Endometrial microvascular endothelial cells (primary cell): ENCODE data around the gene PLS3. TPM values are rescaled to one million over a fixed set of nuclear protein-coding genes. Genes with fewer than 3 reads are reported as not detected.

Experiments used
- in situ Hi-C: cut with HindIII; loops from 2 replicates; pipeline ENCODE4 v1.10.0; 2017; ENCODE audit warnings: low sequenced_read_pairs, low pct_unique_long_range_greater_than_20kb; ENCODE audit errors: inconsistent ontology term
- total RNA-seq: library from RNA; depleted of rRNA; stranded (reverse); fragments of >200 nt; gene quantifications from one replicate; pipeline ENCODE4 v1.2.3, GENCODE V29; 2015; ENCODE audit errors: inconsistent ontology term

The PLS3 gene
- total RNA-seq, 1 donor from 2014 or later = 385 TPM

GRCh38 chrX:115649461-115650063 lies 88.6 kb downstream of the PLS3 start:
- in situ Hi-C loops = no loop called here

DNA sequence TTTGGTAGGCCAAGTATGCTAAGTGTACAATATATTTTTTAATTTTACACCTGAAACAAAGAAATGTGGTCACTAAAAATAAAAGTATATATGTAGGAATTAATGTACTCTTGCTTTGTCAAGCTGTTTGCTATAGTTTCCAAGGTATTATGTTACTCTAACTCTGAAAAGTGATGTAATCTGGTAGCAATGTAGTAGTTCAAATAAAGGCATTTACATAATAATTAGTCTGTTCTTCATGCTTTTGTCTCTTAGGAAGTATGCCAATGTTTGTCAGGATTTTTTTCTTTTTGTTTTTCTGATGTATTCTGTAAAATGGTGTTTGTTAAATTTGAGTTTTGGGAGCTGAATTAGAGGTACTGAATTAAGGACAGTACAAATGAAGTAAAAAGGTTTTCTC lies 89.5 kb downstream of the PLS3 start:
- in situ Hi-C loops = no loop called here

GRCh38 chrX:115650916-115651315 lies 89.9 kb downstream of the PLS3 start:
- in situ Hi-C loops = no loop called here

DNA sequence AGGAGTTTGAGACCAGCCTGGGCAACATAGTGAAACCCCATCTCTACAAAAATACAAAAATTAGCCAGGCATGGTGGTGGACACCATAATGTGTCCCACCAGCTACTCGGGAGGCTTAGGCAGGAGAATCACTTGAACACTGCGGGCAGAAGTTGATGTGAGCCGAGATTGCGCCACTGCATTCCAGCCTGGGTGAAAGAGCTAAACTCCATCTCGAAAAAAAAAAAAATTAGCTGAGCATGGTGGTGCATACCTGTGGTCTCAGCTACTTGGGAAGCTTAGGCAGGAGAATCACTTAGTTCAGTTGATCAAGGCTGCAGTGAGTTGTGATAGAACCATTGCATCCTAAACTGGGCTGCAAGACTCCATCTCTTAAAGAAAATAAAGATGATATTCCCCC lies 91.2 kb downstream of the PLS3 start:
- in situ Hi-C loops = no loop called here

- in situ Hi-C loops = no loop called here
These were observed 104.1 kb downstream of the PLS3 start for GRCh38 chrX:115665122-115665521.

DNA sequence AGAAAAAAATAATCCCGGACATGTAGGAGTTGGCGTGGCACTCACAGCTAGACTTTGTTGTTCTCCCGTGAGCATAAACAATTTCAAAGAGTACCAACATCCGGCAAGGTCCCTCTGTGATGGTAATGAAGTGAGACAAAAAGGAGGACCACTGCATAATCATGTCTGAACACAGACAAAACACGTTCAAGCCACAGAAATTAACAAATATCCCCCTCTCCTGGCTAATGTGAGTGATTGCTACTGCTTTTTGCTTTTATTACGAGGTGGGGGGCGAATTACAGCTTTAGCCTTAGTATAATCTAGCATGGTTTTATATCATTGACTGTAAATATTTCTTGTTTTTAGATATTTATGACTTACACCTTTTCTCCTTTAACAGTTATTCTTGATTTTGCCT lies 118.5 kb downstream of the PLS3 start:
- in situ Hi-C loops = no loop called here

DNA sequence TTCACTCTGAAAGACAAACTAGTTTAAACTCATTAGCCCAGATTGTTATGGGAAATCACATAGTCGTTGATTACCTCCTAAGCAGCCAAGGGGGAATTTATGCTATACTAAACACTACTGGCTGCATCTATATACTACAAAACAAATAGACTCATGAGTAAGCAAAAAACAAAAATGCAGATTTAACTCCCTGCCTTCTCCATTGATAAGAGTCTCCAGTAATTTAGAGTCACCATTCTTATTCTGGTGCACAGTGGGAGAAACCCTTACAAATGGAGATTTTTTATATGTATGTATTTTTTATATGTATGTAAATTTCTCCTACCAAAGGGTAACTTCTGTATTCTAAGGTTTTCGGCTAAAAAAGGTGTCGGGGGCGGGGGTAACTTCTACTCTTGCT lies 126.6 kb downstream of the PLS3 start:
- in situ Hi-C loops = no loop called here

DNA sequence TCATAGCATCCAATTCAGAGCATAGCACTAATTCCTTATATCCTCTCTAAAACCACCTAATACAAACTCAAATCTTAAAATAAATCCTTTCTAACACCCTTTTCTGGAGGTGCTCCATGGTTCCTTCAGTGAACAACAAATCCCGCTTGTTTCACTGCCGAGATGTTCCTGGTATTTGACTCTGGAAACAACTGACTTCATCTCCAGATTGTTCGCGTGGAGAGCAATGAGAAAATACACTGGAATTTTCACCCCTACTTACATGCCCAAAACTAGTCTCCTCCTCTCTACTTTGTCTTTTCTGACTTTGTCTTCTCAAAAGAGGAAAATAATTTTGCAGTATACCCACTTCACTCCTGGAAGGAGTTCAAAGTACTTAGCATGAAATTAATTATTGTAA lies 129.0 kb downstream of the PLS3 start:
- in situ Hi-C loops = no loop called here

DNA sequence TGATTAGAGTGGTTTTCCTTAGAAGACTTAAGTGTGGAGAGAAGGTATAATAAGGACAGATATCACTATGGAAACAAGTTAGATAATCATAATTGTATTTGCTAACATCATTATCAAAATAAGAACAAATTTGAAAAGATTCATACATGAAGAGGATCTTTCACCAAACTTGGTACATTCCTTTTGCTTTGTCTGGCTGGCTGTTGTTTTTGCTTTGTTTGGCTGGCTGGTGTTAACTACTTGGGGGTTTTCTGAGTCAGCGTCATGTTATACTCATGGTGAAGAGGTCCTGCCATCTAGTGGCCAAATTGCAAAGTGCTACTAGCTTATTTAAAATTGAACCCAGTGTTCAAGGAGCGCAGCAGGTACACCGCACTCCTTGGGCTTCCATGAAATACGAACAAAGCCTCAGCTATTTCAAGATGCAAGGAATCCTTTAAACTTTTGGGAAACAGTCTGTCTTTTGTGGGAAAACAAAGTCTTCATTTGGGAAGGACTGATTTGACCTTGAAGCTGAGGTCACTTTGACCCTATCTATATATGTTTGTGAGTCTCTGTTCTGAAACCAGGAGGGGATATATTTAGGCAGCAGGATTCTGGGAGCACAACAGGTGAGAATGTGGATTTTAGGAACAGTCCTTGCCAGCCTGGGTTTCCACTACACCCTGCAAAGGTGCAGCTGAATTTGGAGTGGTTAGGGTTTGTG lies 129.7 kb downstream of the PLS3 start:
- in situ Hi-C loops = no loop called here

DNA sequence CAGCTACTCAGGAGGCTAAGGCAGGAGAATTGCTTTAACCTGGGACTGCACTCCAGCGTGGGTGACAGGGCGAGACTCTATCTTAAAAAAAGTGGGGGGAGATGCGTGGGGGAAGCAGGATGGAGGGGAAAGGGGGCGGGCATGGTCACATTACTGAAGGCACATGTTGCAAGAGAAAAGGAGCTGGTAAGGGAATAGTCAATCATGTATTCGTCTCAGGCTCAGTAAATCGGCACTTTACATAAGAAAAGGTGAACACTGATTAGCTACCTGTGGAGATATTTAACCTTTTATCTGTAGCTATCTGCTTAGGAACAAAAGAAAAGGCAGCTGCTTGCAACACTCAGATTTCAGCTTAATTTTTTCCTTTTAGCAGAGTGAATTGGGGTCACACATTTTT lies 132.5 kb downstream of the PLS3 start:
- in situ Hi-C loops = no loop called here

DNA sequence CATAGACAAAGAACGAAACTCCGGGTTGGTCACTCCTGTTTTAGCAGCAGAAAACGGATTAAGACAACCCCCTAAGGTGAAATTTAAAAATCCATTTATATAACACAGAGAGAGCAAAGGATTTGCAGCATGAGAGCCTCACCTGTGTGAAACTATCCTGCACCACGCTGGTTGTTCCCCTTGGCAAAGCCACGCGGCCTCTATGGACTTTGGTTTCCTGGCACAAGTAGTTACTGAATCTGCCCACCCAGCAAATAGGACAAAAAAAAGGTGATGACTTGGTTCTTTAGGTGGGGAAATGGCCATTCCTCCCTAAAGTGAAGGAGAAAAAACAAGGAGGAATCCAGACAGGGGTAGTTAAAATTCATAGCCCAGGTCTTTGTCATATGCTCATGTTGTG lies 133.1 kb downstream of the PLS3 start:
- in situ Hi-C loops = no loop called here

DNA sequence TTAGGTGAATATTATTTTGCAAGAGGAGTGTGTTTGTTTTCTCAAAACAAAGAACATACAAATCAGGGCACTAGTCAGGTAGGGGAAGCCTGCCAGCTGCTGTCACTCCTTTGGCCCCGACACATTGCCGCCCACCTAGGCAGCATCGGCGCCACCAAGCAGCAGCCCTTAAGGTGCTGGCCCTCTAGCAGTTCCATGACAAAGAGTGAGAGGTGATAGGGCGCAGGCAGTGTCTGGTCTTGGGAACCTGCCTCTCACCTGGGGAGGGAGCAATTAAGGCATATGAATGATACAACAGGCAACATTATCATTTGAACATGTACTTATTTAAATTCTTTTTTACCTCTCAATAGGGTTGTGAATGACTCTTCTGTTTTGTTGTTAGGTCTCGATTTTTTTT lies 135.1 kb downstream of the PLS3 start:
- in situ Hi-C loops = no loop called here

DNA sequence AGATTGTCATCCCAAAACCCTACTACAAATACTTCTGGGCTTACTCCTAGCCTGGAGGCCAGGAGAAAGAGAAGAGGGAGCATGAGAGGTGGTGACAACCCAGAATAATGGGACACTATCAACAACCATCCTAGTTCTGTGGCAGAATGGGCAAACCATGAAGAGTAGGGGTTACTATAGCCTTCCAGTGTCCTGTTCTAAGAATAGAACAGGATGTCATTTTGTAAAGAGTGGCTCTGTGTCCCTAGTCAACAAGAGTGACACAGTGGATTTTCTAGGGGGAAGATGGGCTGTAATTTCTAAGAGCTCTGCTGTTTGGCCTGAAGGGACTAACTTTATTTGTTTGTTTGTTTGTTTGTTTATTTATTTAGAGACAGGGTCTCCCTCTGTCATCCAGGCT lies 136.0 kb downstream of the PLS3 start:
- in situ Hi-C loops = no loop called here

GRCh38 chrX:115697806-115698205 lies 136.8 kb downstream of the PLS3 start:
- in situ Hi-C loops = no loop called here
